CD4-positive, alpha-beta T cell treated with Interleukin-12 subunit alpha and Interleukin-12 subunit beta, for 1 hour (primary cell): ENCODE data around the gene TMEM232.
"Not testable (repeated sequence)": the region's sequence is repeated elsewhere in the genome, so short reads cannot be mapped to it uniquely, and the experiment has no call there.

Experiments used
- DNase-seq: peaks from one replicate; pipeline ENCODE4 v3.0.0-alpha.2; 2020

TMEM232 gene

DNA sequence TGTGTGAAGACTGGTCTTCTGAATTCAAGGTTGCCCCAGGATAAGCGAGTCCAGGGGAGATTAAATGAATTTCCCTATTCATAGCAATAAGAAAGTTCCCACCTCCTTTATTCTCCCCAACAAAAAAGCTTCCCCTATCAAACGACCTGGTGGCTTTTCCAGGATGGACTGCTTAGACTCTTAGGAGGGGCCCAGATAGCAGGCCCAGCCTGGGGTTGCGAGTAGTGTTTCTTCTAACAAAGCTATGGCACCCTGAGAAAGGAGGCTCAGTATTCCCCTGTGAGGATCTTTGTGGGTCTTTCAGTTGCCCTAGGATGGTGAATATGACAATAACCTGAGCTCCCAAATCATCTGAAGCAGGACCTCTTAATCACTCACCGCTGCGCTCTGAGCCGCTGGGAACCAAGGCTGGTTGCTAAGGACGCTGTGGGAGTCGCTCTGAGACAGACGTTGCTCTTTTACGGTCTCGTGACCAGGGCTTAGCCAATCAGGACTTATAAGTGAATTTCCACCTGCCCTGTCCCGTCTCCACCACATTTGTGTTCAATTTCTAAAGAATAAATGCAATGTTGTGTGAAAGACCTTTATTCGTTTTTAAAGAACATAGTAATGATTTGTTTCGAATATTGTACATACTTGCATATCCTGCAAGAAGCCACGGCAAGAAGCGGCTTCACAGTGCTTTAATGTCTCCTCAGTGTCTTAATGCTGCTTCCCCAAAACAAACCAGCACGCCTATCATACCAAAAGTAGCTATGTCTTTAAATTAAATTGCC, at the start of gene TMEM232:
Gene TMEM232 (minus strand): TSS at position 423 of the 776 bp plus-strand sequence. CDS start 59,319 bp downstream, outside the sequence.
- peak; percentile 83 for DNase-seq

DNA sequence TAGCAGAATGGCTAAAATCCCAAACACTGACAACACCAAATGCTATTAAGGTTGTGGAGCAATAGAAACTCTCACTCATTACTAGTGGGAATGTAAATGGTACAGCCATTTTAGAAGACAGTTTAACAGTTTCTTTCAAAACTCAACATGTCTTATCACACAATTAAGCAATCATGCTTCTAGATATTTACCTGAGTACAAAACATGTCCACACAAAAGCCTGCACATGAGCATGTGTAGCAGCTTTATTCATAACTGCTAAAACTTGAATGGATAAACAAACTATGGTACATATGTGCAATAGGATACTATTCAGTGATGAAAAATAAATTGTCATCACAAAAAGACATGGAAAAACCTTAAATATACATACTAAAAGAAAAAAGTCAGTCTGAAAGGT, 43.8 kb upstream of the TMEM232 start:
- DNase-seq, result no peak

DNA sequence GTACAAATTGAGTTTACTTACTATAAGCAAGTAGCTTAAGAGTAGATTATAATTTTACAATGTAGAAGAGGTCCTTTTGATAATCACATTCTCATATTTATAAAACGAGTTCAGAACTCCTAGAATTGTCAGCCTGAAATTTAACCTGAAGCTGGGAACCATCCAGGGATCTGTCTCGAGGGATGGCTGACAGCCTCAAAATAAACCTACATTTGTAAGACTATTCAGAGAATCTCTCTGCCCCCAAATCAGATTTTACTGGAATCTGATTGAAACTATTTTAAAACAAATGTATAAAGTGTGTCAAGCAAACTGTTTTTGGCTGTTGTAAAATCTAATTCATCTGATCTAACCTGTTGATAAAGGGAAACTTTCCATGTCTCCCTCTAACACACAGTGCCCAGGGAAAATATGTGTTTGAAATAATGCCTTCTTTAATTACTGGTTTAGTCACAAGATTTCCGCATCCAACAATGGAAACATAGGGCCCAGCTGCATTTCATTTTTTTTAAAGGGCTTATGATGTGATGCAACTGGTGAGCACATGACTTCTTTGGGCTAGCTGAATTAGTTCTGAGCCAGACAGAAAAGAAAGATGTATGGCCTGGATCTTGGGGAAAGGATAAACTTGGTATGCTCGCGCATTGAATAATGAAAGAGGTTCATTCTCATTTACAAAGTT, 42.7 kb upstream of the TMEM232 start:
- DNase-seq, result no peak

DNA sequence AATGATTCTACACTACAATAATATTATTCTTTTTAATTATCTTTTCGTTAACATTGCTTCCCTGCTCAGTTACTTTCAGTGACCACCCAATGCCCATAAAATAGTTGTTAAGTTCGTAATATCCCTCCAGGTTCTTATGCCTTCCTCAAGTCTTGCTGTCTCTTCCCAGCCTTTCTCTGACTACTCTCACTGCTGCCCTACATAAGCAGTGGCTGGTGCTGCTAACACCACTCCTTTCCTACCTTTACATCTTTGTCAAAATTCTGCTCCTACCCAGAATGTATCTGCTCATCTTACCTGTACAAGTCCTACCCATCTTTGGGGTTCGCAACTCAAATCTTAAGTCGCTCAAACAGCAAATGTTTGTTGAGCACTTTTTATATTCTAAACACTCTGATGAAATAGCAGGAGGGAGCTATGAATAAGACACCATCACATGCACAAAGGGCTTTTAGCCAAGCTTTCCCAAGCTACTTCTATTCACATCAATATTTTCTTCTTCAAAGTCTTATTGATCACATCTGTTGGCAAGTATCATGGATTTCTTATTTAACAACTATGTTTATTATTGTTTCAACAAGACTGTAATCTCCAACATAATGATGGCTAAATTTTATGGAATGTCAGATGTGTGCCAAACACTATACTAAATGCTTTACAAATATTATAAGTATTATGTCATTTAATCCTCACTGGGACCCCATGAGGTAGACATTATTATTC, 41.8 kb upstream of the TMEM232 start:
- no peak for DNase-seq

DNA sequence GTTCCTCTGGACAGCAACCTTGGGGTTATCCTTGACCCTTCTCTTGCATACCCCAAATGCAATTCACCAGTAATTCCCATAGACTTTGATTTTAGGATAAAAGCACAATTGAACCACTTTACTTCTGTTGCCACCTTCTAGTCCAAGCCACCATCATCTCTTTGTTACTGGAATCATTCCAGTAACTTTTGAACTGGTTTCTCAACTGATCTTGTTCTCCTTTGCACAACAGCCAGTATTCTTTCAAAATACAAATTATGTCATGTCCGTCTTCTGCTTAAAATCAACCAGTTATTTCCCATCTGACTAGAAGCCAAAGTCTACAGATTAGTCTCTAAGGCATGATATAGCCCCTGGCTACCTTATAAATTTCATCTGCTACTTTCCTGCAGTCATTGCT, 33.7 kb upstream of the TMEM232 start:
- DNase-seq, result no peak

DNA sequence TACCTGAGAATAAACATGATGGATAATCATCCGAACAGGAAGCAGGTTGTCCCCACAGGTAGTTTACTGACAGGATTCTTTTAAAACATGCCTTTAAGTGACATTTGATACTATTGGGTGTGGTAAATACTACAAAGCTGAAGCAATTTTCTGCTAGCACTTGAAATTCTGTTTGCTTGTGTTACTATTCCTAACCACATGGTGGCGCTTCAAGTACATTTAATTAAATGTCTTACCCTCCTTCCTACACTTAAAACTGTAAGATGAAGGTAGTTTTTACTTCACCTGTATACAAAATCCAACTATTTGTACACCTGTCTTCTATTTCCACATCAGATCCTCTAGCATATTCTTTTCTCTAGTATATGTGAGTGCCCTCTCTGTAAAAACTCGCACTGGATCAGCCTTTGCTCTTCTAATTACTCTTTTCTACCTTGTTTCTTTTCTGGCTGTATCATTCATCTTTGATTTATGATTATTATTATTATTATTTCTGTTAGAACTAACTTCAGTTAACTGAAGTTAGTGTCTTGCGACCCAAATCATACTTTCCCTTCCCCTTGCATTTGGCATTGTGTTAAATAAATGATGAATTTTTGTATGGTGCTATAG, 30.8 kb upstream of the TMEM232 start:
- peak; percentile 61 for DNase-seq

DNA sequence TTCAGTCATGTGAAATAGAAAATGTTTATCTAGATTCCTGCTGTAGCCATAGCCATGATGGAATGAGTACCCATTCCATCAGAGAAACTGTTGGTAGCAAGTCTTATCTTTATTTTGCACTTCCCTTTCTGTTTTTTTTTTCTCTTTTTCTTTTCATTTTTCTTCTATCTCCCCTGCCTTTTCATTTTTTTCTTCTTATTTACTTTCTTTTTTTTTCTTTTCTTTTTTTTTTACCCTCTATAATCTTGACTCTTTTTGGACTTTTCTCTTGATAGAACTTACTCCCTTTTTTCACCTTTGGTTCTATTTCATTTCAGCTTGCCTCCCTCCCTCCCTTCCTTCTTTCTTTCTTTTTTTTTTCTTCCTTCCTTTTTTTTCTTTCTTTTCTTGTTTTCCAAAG, 27.7 kb upstream of the TMEM232 start:
- no peak for DNase-seq

- peak; percentile 35 for DNase-seq
Measured at GRCh38 chr5:110753600-110753999, 27.1 kb upstream of the TMEM232 start.

- peak; percentile 18 for DNase-seq
Measured at GRCh38 chr5:110752953-110753352, 26.5 kb upstream of the TMEM232 start.

- peak; percentile 64 for DNase-seq
Measured at GRCh38 chr5:110751902-110752762, 25.7 kb upstream of the TMEM232 start.

DNA sequence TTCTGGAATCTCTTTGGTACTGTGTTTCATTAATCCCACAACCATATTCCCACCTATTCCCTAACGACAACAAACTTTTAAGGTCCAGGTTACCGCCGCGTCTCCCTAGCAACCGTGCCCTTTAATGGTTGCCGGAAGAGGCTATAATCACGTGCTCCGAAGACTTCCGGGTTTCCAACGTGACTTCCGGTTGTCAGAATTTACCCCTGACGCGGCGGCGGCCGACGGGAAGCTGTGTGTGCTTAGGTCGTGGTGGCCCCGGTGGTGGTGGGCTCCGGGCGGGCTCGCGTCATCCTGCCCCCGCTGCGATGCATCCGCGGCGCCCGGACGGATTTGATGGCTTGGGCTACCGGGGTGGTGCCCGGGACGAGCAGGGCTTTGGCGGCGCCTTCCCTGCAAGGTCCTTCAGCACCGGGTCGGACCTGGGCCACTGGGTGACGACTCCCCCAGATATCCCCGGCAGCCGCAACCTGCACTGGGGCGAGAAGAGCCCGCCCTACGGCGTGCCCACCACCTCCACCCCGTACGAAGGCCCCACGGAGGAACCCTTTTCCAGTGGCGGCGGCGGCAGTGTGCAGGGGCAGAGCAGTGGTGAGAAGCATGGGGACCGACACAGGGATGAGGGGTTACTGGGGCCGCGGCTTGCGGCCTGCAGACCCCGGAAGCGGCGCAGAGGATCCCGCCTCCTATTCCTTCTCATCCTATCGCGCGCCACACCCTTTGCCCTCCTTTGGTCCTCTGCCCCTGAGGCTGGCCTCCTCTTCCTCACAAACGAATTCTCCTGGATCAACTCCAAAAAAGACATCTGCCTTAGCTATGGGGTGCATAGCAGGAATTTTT, 12.6 kb upstream of the TMEM232 start, which contains the start of gene SLC25A46:
Gene SLC25A46 (plus strand): TSS at position 196 of the 840 bp plus-strand sequence. CDS start 113 bp downstream, at position 309.
- peak; percentile 90 for DNase-seq

GRCh38 chr5:110738503-110738811, 12.0 kb upstream of the TMEM232 start:
- DNase-seq, result no peak

GRCh38 chr5:110736753-110737152, 10.3 kb upstream of the TMEM232 start:
- no peak for DNase-seq

DNA sequence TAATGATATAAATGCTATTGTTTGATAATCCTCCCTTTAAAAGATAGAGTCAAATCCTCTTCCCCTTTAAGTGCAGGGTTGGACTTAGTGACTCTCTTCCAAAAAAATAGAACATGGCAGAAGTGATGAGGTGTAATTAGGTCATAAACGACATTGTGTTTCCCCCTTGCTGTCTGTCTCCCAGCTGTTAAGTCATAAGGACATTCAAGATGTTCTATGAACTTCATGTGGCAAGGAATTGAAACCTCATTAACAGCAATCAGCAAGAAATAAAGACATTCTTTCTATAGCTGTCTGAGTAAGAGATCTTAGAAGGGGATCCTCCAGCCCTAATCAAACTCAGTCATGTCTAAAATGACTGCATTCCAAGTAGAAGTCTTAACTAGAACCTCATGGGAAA, 9.1 kb upstream of the TMEM232 start:
- no peak for DNase-seq

DNA sequence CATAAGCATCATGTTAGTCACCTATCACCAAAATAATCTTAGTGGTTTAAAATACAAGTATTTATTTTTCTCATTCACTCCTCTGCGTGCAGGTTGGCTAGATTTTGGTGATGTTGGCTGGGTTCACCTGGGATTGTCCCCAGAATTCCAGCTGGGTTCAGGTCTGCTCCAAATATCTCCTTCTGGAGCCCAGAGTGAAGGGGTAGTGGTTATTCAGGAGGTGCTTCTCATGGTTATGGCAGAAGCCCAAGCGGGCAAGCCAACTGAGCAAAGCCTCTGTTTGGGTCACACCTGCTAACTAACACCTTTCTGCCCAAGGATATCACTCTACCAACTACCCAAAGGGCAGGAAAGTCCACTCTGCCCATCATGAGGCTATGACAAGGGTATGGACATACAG, 7.6 kb upstream of the TMEM232 start:
- no peak for DNase-seq

- not testable (repeated sequence) for DNase-seq
Measured at GRCh38 chr5:110731499-110731898, 5.0 kb upstream of the TMEM232 start.

GRCh38 chr5:110727025-110727314, 499 bp upstream of the TMEM232 start:
- DNase-seq, result no peak

DNA sequence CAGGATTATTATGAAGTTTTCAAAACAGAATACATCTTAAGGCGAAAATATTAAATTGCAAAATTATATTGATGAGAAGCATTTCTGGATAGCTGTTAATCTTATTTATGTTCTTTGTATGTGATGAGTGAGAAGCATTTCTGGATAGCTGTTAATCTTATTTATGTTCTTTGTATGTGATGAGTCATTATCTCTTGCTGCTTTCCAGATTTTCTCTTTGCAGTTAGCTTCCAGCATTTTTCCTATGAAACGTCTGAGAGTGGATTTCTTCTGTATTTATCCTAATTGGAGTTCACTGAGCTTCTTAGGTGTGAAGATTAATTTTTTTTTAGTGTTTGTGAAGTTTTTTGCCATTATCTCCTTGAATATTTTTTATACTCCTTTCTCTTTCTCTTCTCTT, 8.2 kb downstream of the TMEM232 start:
- no peak for DNase-seq

DNA sequence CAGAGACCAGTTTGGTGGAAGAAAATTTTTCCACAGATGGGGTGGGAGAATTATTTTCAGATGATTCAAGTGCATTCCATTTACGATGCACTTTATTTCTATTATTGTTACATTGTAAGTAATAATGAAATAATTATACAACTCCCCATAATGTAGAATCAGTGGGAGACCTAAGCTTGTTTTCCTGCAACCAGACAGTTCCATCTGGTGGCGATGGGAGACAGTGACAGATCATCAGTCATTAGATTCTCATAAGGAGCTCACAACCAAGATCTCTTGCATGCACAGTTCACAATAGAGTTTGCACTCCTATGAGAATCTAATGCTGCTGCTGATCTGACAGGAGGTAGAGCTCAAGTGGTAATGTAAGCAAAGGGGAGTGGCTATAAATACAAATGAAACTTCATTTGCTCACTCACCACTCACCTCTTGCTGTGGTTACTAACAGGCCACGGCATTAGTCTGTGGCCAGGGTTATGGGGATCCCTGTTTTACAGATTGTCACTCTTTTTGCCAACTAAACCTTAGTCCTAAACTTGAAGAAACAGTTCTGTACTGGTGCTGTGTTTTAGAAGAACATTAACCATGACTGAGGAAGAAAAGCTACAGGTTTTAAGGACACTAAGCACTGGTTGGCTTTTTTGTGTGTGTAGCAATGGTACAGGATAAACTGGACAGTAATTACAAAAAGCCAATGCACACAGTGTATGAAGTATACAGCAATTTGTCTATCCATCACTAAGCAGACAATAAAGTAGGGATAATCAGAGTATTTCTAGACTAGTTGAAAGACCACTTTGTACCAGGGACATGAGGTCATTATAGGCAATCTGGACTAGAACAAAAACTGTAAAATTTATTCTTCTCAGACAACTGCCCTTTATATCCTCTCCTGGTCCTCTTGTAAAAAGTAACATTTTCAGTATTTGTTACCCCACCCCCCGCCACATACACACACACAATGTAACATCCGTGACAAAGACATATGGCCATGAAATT, 9.9 kb downstream of the TMEM232 start:
- no peak for DNase-seq

DNA sequence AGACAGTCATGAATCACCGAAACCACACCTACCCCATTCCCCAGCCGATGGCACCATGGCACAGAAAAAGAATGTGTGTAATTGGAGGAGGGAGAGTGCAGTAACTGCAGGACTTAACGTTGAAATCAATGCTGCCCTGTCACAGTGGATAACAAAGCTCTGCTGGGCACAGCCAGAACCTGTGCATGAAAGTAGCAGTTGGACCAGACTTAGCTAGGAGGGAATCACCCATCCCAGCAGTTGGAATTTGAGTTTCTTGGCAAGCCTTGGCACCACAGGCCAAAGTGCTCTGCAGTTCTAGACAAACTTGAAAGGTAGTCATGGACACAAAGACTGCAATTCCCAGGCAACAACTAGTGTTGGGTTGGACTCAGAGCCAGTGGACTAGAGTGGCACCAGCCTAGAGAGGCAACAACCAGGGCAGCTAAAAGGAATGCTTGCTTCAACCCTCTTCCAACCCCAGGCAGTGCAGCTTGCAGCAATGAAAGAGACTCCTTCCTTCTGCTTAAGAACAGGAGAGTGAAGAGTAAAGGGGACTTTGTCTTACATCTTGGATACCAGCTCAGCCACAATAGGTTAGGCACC, 19.1 kb downstream of the TMEM232 start:
- DNase-seq, result no peak
